Stimulated activated CD4-positive, alpha-beta T cell treated with anti-CD3 and anti-CD28 coated beads, TNF-alpha, amount 100 ng/mL, for 48 hours (primary cell): Measurements from ENCODE around the gene STX5.
A peak's percentile ranks its signal among the peaks of the same experiment; 100 is the strongest.
"Not testable (repeated sequence)": the region's sequence is repeated elsewhere in the genome, so short reads cannot be mapped to it uniquely, and the experiment has no call there.

ENCODE experiments used
- DNase-seq, 3 donors: peaks; one replicate each; pipeline ENCODE4 v3.0.0-alpha.2; 2020; ENCODE audit warnings: low read depth in 3 of 3

The STX5 gene

DNA sequence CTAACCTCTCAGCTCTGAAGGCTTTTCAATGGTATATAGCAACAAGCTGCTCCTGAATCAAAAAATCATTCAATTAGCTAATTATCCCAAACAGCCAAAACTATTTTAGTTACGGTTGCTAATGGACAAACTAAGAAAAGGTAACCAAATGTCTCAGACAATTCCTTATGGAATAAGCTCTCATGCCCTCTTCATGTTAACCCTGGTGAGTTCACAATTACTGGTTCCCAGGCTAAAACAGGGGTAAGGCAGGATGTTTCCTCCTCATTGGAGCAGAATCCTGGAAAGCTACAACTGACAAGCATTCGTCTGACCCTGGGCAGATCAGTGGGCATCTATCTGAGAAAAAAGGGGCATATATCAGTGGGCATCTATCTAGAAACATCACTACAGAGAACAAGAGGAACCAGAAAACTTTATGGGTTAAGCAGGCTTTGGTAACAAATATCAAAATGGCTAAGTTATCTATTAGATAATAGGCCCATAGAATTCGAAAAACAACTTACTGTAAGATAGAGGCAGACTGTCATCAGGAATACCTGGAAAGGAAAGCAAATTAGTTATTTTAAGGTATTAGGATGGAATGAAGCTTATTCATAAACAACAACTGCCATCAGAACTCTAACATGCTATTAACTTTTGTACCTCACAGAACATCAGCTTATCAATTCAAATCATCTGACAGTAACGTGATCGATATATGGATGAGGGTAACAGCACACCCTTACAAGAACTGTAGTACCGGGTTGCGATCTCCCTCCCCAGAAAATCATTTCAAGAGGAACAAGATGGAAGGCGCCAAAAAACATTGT lies 22.4 kb upstream of the STX5 start:
- DNase-seq = no peak

DNA sequence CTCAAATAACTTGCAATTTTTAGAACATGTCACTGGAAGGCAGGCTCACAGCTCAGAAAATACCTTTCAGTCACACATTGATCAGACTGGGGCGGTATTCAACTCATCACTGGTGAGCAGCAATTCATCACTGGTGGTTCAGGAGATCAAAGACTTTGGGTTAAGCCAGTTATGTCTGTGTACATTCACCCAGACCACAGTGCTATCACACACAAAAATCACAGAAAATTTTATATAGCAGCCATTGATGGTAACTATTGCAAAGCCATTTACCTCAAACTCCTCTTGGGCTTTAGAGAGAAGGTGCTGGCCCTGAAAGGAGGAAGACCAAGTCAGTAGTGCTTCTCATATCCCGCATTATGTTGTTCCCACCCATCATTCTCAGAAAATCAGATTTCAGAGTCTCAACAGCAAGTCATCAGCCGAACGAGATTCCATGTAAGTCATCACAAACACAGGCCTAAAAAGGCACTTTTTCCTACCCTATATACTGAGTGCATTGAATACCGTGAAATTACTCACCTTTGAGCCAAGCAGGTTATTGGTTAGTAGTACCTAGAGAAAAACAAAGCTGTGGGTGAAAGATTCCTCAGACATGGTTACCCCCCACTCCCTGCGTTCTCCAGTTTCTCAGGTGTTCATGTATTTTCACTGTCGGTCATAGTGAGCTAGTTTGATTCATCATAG lies 21.6 kb upstream of the STX5 start:
- DNase-seq = no peak

DNA sequence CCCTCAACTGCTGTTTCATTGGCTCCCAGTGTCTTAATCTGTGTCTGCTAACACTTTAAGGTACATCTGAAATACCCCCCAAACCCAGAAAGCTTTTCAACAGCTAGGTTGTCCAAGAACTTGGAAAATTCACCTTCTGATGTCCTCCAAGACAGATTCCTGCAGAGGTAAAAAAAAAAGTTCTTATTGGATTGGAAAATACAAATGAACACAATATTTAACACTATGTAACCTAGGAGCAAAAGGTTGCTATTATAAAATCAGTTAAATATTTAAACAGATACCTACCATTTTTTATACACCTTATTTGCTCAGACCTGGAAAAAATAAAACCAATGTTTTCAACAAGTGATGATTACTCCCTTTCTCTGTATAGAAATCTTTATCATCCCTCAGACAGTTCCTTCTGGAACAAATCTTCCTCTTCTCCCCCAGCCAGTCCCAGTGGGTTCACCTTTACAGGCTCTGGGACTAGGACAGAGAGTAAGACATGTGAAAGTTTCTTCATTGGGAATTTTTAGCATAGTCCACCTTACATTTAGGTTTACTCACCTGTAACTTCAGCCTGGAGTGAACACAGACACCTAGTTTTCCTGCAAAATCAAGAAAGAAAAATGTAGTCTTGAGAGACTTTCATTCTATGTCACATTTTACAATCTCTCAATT lies 20.8 kb upstream of the STX5 start:
- no peak for DNase-seq

DNA sequence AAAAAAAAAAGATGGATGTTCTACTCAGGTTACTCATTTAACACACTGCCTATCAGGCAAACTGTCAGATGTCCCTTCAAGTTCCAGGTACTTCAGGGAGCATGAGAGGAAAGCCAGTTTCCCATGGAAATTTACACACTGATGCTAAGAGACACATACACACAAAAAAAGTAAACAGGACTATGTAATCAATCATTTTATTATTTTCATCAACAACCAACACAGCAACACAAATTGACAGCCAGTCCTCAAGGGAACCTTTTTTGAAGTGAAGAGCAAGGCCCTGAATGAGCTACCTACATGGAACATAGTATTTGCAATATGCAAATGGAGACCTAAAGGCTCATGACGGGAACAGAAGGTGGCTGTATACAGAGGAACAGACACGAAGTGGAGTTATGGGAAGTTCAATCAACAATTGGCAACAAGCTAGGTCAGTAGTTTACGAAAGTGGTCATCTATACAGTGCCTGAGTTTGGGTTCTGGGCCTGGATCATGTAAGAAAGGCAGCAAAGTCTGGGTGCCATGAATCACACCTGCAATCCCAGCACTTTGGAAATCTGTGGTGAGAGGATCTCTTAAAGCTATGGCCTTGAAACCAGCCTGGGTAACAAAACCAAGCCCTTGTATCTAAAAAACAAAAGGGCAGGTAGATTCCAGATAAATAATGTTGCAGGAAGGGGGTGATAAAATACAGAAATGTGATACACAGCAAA lies 20.1 kb upstream of the STX5 start:
- DNase-seq = no peak

DNA sequence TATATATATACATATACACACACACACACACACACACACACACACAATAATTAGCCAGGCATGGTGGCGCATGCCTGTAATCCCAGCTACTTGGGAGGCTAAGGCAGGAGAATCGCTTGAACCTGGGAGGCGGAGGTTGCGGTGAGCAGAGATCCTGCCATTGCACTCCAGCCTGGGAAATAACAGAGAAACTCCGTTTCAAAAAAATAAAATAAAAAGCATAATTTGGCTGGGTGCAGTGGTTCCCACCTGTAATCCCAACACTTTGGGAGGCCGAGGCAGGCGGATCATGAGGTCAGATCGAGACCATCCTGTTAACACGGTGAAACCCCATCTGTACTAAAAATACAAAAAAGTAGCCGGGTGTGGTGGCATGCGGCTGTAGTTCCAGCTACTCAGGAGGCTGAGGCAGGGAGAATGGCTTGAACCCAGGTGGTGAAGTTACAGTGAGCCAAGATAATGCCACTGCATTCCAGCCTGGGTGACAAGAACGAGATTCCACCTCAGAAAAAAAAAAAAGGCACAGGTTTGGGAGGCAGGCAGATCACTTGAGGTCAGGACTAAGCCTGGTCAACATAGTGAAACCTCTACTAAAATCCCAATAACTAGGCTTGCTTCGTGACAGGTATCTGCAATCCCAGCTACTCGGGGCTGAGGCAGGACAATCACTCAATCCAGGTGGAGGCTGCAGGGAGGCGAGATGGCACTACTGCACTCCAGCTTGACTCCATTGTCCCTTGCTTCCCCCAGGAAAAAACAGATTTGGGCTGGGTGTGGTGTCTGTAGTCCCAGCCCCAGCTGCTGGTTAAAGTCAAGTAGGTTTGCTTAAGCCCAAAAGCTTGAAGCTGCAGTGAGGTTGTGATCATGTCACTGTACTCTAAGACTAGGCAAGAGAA lies 19.3 kb upstream of the STX5 start:
- no peak for DNase-seq

DNA sequence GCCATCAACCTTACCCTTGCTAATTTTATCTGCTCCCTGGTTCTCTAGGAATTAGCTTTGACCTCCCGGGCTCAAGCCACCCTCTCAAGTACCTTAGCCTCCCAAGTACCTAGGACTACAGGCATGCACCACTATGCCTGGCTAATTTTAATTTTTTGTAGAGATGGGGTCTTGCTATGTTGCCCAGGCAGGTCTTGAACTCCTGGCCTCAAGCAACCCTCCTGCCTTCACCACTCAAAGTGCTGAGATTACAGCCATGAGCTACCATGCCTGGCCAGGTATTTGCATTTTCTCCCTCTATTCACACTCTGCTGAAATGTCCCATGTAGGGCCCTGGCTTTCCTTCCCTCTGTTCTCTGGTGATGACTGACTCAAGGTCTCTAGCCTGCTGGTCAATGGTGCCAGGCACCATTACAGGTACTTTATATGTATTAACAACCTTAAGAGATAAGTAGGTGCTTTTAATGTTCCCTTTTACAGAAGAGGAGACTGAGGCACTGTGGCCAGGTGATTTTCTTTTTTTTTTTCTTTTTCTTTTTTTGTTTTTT lies 16.0 kb upstream of the STX5 start:
- no peak for DNase-seq

DNA sequence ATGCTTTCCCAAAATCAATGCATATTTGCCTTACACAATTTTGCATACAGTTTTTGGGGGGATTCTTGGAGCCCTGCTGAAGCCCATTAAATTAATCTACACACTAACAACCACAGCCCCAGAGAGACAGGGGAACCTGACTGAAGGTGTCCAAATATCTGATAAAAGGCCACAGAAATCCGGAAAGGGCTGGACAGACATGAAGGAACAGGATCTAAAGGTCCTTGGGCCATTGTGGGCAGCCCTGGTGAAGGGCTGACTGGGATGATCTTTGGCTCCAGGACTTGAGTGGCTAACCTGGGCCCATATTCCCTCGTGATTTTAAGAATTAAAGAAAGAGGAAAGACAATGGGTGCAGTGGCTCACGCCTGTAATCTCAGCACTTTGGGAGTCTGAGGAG lies 14.3 kb upstream of the STX5 start:
- DNase-seq = no peak

DNA sequence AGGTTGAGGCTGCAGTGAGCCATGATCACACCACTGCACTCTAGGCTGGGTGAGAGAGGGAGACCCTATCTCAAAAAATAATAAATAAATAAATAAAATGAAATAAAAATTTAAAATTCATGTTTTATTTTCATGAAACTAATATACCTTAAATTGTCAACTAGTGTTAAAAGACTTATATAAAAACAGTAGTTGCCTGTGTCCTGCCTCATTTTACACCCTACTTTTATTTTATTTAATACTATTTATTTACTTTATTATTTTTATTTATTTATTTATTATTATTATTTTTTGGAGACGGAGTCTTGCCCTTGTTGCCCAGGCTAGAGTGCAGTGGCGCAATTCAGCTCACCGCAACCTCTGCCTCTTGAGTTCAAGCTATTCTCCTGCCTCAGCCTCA lies 12.3 kb upstream of the STX5 start:
- DNase-seq = no peak

DNA sequence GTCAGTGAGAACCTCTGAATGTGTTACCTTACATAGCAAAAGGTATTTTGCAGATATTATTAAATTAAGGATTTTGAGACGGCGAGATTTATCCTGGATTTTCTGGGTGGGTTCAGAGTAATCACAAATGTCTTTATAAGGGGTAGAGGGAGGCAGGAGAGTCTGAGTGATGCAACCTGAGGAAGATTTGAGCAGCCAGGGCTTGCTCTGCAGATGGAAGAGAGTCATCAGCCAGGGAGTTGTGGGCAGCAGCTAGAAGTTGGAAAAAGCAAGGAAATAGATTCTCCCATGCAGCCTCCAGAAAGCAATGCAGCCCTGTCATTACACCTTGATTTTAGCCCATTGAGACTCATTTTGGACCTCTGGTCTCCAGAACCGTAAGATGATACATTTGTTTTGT lies 11.6 kb upstream of the STX5 start:
- no peak for DNase-seq

DNA sequence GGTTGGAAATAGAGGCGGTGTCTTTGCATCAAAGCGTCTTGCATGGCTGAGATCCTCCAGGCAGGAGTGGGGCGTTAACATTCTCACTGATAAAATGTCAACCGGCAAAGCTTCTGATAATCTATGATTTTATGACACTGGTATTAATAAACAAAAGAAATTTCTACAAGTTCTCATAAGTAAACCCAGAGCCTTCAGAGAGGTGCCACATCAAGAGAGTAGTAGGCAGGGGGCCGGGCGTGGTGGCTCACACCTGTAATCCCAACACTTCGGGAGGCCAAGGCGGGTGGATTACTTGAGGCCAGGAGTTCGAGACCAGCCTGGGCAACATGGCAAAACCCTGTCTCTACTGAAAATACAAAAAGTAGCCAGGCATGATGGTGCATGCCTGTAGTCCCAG lies 11.0 kb upstream of the STX5 start:
- not testable (repeated sequence) for DNase-seq

DNA sequence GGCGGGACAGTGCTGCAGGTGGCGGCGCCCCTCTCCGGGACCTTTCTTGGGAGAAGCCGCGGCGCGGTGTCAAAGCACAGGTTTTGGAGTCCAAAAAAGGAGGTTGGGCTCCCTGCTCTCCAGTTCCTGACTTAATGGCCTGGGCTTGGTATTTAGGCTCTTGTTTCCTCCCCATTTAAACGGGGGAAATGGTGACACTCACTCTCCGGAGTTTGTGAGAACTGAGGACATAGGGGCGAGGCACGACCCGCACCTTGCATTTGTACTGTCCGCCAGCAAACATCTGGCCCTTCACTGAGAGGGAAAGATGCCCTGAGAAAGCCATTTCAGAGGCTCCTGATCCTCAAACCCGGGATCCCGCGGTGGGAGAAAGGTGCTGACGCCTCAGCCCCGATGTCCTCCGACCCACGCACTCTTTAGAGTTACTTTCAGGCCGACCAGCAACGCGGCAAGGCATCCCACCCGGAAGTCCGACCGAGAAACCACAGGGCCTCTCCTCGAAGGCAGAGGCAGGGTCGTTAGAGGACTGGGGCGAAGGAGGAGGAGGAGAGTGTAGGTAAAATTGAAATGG lies 10.4 kb upstream of the STX5 start:
- DNase-seq = no peak

DNA sequence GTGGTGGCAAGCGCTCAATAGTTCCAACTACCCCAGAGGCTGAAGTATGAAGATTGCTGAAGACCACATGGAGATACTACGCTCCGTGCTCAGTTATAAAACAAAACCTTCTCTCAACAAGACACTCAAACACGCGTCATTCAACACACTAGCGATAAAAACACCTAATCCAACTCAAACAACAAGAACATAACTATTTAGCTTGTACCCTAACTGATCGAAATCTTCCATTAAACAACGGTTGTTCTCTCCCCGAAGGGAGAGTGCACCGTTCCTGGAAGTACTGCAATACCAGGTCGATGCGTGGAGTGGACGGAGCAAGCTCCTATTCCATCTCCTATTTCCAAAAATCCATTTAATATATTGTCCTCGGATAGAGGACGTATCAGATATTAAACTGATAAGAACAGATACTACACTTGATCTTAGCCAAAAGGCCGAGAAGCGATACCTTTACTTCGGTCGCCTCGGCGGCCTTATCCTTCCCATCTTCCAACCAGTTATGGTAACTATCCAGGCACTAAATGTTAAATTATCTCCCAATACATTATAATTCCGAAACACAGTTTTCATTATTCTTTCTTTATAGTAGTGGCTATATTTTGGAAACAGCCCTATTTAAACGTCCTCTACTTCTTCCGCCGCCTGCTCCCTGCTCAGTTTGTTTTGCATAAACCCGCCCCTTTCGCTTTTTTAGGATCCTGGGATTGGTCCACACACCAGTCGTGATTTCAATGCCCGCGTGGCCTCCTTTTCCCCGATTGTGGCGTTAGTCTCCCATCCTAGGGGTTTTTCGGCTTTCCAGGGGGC lies 9.7 kb upstream of the STX5 start:
- peak; percentile 73 to 80 (median 75) for DNase-seq

DNA sequence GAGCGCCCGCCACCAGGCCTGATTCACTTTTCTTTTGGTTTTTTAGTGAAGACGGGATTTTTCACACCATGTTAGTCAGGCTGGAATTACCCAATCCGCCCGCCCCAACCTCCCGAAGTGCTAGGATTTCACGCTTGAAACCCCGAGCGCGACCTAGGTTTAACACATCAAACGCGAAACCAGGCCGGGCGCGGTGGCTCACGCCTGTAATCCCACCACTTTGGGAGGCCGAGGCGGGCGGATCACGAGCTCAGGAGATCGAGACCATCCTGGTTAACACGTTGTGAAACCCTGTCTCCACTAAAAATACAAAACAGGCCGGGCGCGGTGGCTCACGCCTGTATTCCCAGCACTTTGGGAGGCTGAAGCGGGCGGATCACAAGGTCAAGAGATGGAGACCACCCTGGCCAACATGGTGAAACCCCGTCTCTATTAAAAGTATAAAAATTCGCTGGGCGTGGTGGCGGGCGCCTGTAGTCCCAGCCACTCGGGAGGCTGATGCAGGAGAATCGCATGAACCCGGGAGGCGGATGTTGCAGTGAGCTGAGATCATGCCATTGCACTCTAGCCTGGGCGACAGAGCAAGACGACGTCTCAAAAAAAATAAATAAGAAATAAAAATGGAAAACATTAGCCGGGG lies 9.0 kb upstream of the STX5 start:
- DNase-seq = peak; percentile 64 to 80 (median 76)

DNA sequence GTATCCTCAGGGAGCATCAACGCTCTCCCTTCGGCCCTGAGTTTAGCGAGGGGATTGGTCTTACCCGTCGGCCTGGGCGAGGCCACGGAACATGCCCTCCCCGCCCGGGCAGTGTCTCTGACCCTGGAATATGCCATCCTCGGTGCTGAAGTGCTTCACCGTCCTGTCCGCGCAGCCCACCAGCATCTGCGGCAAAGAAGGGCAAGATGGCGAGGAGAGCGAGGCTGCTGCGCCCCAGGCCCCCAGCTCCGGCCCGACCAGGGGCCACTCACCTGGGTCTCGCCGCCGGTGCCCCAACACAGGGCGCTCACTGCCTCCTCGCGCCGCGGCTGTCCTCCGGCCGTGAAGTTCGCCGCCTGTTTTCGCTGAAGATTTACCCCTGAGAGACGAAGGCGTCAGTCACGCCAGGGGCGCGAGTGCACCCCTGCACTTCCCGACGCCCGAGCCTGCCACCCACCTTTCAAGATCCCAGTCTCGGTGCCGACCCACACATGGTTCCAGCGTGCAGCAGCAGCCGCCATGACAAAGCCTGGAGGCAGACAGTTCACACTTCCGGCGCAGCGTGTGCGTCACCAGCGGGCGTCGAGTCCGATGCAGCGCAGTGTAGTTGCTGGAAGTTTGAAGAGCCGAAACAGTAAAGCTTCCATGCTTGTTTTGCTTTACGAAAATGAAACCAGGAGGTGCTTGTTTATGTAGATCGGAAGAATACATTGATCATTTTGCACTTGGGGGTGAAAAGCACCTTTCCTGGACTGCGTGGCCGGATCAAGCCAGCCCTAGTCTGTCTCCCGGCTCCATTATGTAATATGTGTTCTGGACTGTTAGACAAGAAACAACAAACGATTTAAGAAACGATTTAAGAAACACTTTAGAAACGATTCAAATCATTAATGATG lies 7.4 kb upstream of the STX5 start, which contains the start of gene WDR74:
Gene WDR74, minus strand, starts transcription at position 541 of the 896 bp plus-strand sequence. Its CDS starts 20 bp downstream, at position 521.
- DNase-seq = peak; percentile 78 to 88 (median 87)

DNA sequence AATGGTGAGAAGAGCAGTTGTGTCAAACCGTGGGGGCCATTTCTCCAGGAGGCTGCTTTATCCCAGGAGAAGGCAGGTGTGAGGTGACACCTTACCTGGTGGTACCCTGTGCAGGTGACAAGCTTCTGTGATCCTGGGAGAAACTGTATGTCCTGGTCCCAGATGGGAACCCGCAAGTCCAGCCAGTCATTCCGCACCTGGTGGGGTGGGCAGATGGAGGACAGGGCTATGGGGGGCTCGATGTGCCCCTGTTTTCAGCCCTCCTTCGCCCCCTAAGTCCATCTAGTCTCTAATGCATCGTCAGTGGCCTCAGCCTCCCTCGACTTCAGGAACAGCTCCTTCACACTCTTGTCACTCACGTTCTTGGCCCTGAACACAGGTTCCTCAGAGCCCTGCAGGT lies 3.5 kb upstream of the STX5 start:
- no peak for DNase-seq

DNA sequence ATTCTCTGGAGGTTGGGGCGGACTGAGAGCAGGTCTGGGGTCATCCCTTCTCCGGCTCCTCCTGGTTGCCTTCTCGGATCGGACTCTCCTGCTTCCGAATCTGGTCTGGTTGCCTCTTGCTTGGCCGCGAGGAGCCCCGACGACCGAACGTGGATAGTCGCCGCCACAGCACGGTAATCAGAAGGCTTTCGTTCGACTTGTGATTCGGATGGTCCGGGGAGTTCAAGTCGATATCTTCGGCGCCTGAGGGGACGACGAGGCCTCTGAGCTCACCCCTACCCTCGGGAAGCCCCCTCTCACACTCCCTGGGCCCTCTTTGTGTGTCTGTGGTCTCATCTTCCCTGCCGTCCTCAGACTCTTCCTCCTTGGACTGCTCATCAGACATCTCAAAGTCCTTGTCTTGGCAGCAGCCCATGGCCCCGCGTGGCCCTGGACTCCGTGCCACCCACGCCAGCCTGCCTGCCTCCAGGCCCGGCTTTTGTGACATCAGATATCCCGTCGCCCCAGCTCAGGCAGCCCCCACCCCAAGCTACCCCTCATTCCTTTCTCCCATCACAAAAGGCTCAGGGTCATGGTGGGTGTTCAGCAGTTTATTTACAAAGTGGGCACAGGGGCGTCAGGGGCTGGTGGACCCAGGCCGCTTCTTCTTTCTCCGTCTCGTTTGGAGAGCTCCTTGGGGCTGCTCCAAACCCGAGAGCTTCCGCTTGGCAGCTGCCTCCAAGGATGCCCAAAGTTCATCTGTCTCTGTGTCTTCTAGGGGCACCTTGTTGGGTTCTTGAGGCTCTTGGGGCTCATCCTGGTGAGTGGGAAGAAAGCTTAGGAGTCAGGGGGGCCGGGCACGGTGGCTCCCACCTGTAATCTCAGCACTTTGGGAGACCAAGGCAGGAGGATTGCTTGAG lies 734 bp upstream of the STX5 start, which contains the start of gene TEX54:
Gene TEX54, minus strand, starts transcription at position 506 of the 899 bp plus-strand sequence.
- DNase-seq = no peak
